Spleen (tissue), 11 donors: ENCODE measurements around the gene PNPT1. TPM values are rescaled to one million over a fixed set of nuclear protein-coding genes. Genes with fewer than 3 reads are reported as not detected.

Source experiments
- DNase-seq: peaks from one replicate; pipeline ENCODE4 v3.0.0-alpha.2; 2020
- H3K27ac ChIP-seq, 8 donors: fragments of 200-600 bp; sonication (generic) in 7 of 8; 1 replicate in 4 of 8; 2 replicates in 4 of 8; pipeline versions ENCODE4 v1.5.0 to v1.8.0; 2016 to 2021; ENCODE audit warnings: inconsistent platforms in 4 of 8, mild to moderate bottlenecking in 4 of 8, moderate library complexity in 1 of 8
- H3K27me3 ChIP-seq, 7 donors: fragments of 200-600 bp; sonication (generic) in 6 of 7; replicated peaks in 1 of 7; 1 replicate in 4 of 7; 2 replicates in 3 of 7; pipeline versions ENCODE4 v1.5.0 to v1.8.0; 2016 to 2021; ENCODE audit warnings: inconsistent platforms in 3 of 7, mild to moderate bottlenecking in 1 of 7
- H3K36me3 ChIP-seq, 6 donors: fragments of 200-600 bp; sonication (generic) in 5 of 6; 1 replicate in 4 of 6; 2 replicates in 2 of 6; pipeline versions ENCODE4 v1.5.0 to v1.8.0; 2016 to 2021; ENCODE audit warnings: inconsistent platforms in 2 of 6
- H3K4me1 ChIP-seq, 6 donors: fragments of 200-600 bp; sonication (generic) in 5 of 6; 1 replicate in 3 of 6; 2 replicates in 3 of 6; pipeline versions ENCODE4 v1.5.0 to v1.8.0; 2016 to 2021; ENCODE audit warnings: inconsistent platforms in 3 of 6
- H3K4me3 ChIP-seq, 8 donors: fragments of 200-600 bp; sonication (generic) in 7 of 8; 1 replicate in 4 of 8; 2 replicates in 4 of 8; pipeline versions ENCODE4 v1.5.0 to v1.8.0; 2016 to 2021; ENCODE audit warnings: inconsistent platforms in 4 of 8, mild to moderate bottlenecking in 4 of 8, moderate library complexity in 2 of 8
- H3K9me3 ChIP-seq, 8 donors: fragments of 200-600 bp; sonication (generic) in 7 of 8; 1 replicate in 4 of 8; 2 replicates in 4 of 8; pipeline versions ENCODE4 v1.5.0 to v1.8.0; 2016 to 2021; ENCODE audit warnings: inconsistent platforms in 4 of 8
- CTCF ChIP-seq, 11 experiments: fragments of 200-600 bp in 7 of 11; fragments of 450-650 bp in 4 of 11; sonication (generic) in 4 of 11; IDR thresholded peaks in 8 of 11; conservative IDR thresholded peaks in 3 of 11; 1 replicate in 7 of 11; 2 replicates in 4 of 11; pipeline versions ENCODE4 v1.4.0 to v1.8.0; 2016 to 2021; ENCODE audit warnings: antibody characterized with exemption in 11 of 11, inconsistent platforms in 4 of 11, mild to moderate bottlenecking in 1 of 11
- POLR2A ChIP-seq, 3 donors: fragments of 450-650 bp; IDR thresholded peaks; one replicate each; pipeline ENCODE4 v1.5.1; 2017; ENCODE audit warnings: antibody characterized with exemption in 3 of 3, mild to moderate bottlenecking in 1 of 3
- POLR2AphosphoS5 ChIP-seq, 3 donors: sonication (generic); formaldehyde crosslinking; IDR thresholded peaks; one replicate each; pipeline ENCODE4 v1.5.1; 2017; ENCODE audit warnings: antibody characterized with exemption in 3 of 3
- WGBS, 5 donors: extraction: QIAGEN DNeasy Blood & Tissue Kit in 3 of 5; methylation state at CpG; one replicate each; pipeline versions ENCODE4 v1.1.5 to v1.1.7; 2013 to 2018; 5-methylcytosine and 5-hydroxymethylcytosine counted together
- intact Hi-C: fragments of 100-400 bp; cut with DNase I; formaldehyde crosslinking; loops from one replicate; pipeline ENCODE4 v1.15.0; 2023; ENCODE audit warnings: low total_unique reads
- polyA plus RNA-seq, 3 donors: library from polyadenylated mRNA; stranded (reverse); fragments of 200-250 nt; gene quantifications; one replicate each; pipeline ENCODE4 v1.2.1, GENCODE V29; 2013
- total RNA-seq, 7 donors: library from RNA; depleted of rRNA in 3 of 7; stranded (reverse); fragments of >200 nt in 3 of 7; fragmentation: NEBNext Ultra II Directional in 4 of 7; extraction: Animal tissue kit (Norgen Biotek cat#: 25700) in 4 of 7; gene quantifications; one replicate each; pipeline versions ENCODE4 v1.1.0 to v1.2.1, GENCODE V29; 2016 to 2021
- donor health status: healthy with polysubstance abuse.
- donor health status: DM: no; HTN: no; CAD: no; lungs with moderate emphysema.
- donor health status: DM: no; HTN: no; CAD: no.
- donor health status: Bipolar disorder and iron deficiency.
- donor health status: healthy.
- donor health status: DM: no; HTN: no; CAD: no.
- donor health status: DM: yes; HTN: yes; CAD: no.

PNPT1 gene
- total and polyA plus RNA-seq, 10 donors, result 6.4 to 26.3 (median 16.9) TPM

GRCh38 chr2:55653255-55653654 is 40.4 kb downstream of the PNPT1 start:
- no peak for DNase-seq
- intact Hi-C loops, result no loop called here
- Histone ChIP-seq H3K4me1 (no peaks in the 10 kb centered on the region), H3K9me3 (no peaks in the 10 kb centered on the region), H3K27ac (no peak overlapping the region), H3K4me3 (no peak overlapping the region), H3K36me3 (peaks cover 0 to 85% (median 47%) of the 10 kb centered on the region in 6 donors), H3K27me3 (no peaks in the 10 kb centered on the region)
- TF ChIP-seq CTCF (IDR thresholded peaks at IDR 0.05 in 8 of 11, conservative IDR thresholded peaks at IDR 0.05 in 3 of 11), result no peak
- TF ChIP-seq POLR2A (IDR thresholded peaks at IDR 0.05), result no peak
- TF ChIP-seq POLR2AphosphoS5 (IDR thresholded peaks at IDR 0.05), result no peak
- 94 to 98% (median 96%) methylated on average over 2 of the region's 2 CpGs for WGBS, 5 donors

- Histone ChIP-seq H3K27ac (no peak overlapping the region), H3K4me1 (no peaks in the 10 kb centered on the region), H3K9me3 (no peaks in the 10 kb centered on the region), H3K4me3 (no peak overlapping the region), H3K36me3 (peaks cover 0 to 84% (median 43%) of the 10 kb centered on the region in 6 donors), H3K27me3 (no peaks in the 10 kb centered on the region)
- DNase-seq, result no peak
- WGBS, 5 donors, result 91 to 100% (median 98%) methylated on average over 1 of the region's 1 CpG
- TF ChIP-seq POLR2A (IDR thresholded peaks at IDR 0.05), result no peak
- TF ChIP-seq CTCF (IDR thresholded peaks at IDR 0.05 in 8 of 11, conservative IDR thresholded peaks at IDR 0.05 in 3 of 11), result no peak
- TF ChIP-seq POLR2AphosphoS5 (IDR thresholded peaks at IDR 0.05), result no peak
- intact Hi-C loops, result no loop called here
Measured at GRCh38 chr2:55649211-55649610, 44.4 kb downstream of the PNPT1 start.

GRCh38 chr2:55636831-55637230 is 56.8 kb downstream of the PNPT1 start:
- no peak overlapping the region for H3K27ac ChIP-seq
- peaks cover 0 to 100% (median 61%) of the 10 kb centered on the region in 6 donors for H3K36me3 ChIP-seq
- no peak for DNase-seq
- intact Hi-C loops, result no loop called here
- 95 to 99% (median 98%) methylated on average over 3 of the region's 3 CpGs for WGBS, 5 donors
- no peaks in the 10 kb centered on the region for H3K27me3 ChIP-seq
- H3K4me1 ChIP-seq, result no peaks in the 10 kb centered on the region
- TF ChIP-seq CTCF (IDR thresholded peaks at IDR 0.05 in 8 of 11, conservative IDR thresholded peaks at IDR 0.05 in 3 of 11), result no peak
- no peak for TF ChIP-seq POLR2AphosphoS5 (IDR thresholded peaks at IDR 0.05)
- no peak for TF ChIP-seq POLR2A (IDR thresholded peaks at IDR 0.05)
- no peaks in the 10 kb centered on the region for H3K9me3 ChIP-seq
- H3K4me3 ChIP-seq, result no peak overlapping the region

GRCh38 chr2:55628931-55629330 is 64.7 kb downstream of the PNPT1 start:
- Histone ChIP-seq H3K27ac (no peak overlapping the region), H3K27me3 (no peaks in the 10 kb centered on the region), H3K4me1 (peaks cover 0 to 28% (median 5%) of the 10 kb centered on the region in 6 donors), H3K36me3 (peaks cover 0 to 30% (median 11%) of the 10 kb centered on the region in 6 donors), H3K4me3 (no peak overlapping the region), H3K9me3 (no peaks in the 10 kb centered on the region)
- TF ChIP-seq CTCF (IDR thresholded peaks at IDR 0.05 in 8 of 11, conservative IDR thresholded peaks at IDR 0.05 in 3 of 11) (no peak), POLR2AphosphoS5 (IDR thresholded peaks at IDR 0.05) (no peak), POLR2A (IDR thresholded peaks at IDR 0.05) (no peak)
- intact Hi-C loops, result no loop called here
- no peak for DNase-seq
- 75 to 100% (median 93%) methylated on average over 2 of the region's 2 CpGs for WGBS, 5 donors
